GM19452 (cell line): Measurements from ENCODE around the gene ACYP1.
"Not testable (repeated sequence)": the region's sequence is repeated elsewhere in the genome, so short reads cannot be mapped to it uniquely, and the experiment has no call there.

Experiments used
- ATAC-seq: cut with Tn5 transposase; IDR thresholded peaks from one replicate; pipeline ENCODE4 v1.9.1; 2021; ENCODE audit not compliant: unreplicated experiment

Gene ACYP1

GRCh38 chr14:75068294-75069120 is 4.7 kb upstream of the ACYP1 start:
- ATAC-seq: no peak

GRCh38 chr14:75067765-75068164 is 3.9 kb upstream of the ACYP1 start:
- ATAC-seq: not testable (repeated sequence)

GRCh38 chr14:75067212-75067611 is 3.4 kb upstream of the ACYP1 start:
- no peak for ATAC-seq

GRCh38 chr14:75066691-75067090 is 2.9 kb upstream of the ACYP1 start:
- no peak for ATAC-seq

- peak; percentile 13 for ATAC-seq
Observed at GRCh38 chr14:75064205-75064567, 362 bp upstream of the ACYP1 start.

GRCh38 chr14:75063013-75063412 is 811 bp downstream of the ACYP1 start:
- ATAC-seq: no peak

- ATAC-seq: no peak
Observed at GRCh38 chr14:75060420-75060819, 3.4 kb downstream of the ACYP1 start.

- no peak for ATAC-seq
Observed at GRCh38 chr14:75059642-75060041, 4.2 kb downstream of the ACYP1 start.

- ATAC-seq: no peak
Observed at GRCh38 chr14:75054421-75054820, 9.4 kb downstream of the ACYP1 start.

GRCh38 chr14:75053396-75054291 is 10.2 kb downstream of the ACYP1 start:
- no peak for ATAC-seq

GRCh38 chr14:75051556-75051899 is 12.3 kb downstream of the ACYP1 start:
- no peak for ATAC-seq

GRCh38 chr14:75050852-75051555 is 12.8 kb downstream of the ACYP1 start, which contains the start of gene MLH3:
TSS of gene MLH3 (minus strand) at chr14:75051467. CDS start at chr14:75049655, 1,812 bp downstream.
- peak; percentile 67 for ATAC-seq

GRCh38 chr14:75049731-75050201 is 14.1 kb downstream of the ACYP1 start:
- ATAC-seq: no peak

GRCh38 chr14:75049136-75049535 is 14.7 kb downstream of the ACYP1 start:
- no peak for ATAC-seq

GRCh38 chr14:75048101-75048500 is 15.7 kb downstream of the ACYP1 start:
- ATAC-seq: no peak

- ATAC-seq: no peak
Observed at GRCh38 chr14:75047506-75047905, 16.3 kb downstream of the ACYP1 start.

GRCh38 chr14:75046899-75047298 is 16.9 kb downstream of the ACYP1 start:
- no peak for ATAC-seq

- no peak for ATAC-seq
Observed at GRCh38 chr14:75046275-75046674, 17.5 kb downstream of the ACYP1 start.

- ATAC-seq: no peak
Observed at GRCh38 chr14:75044752-75045151, 19.1 kb downstream of the ACYP1 start.

- no peak for ATAC-seq
Observed at GRCh38 chr14:75044322-75044721, 19.5 kb downstream of the ACYP1 start.

- no peak for ATAC-seq
Observed at GRCh38 chr14:75042035-75042434, 21.8 kb downstream of the ACYP1 start.
